Omental fat pad (tissue), 4 donors: ENCODE results near the gene PRKCZ. TPM values are rescaled to one million over a fixed set of nuclear protein-coding genes. Genes with fewer than 3 reads are reported as not detected.

Source experiments
- ATAC-seq: fragments of 150-250 bp; one replicate; pipeline ENCODE4 v1.9.1; 2016; ENCODE audit warnings: mild to moderate bottlenecking, moderate library complexity; ENCODE audit not compliant: low FRiP score
- DNase-seq: peaks from one replicate; pipeline ENCODE4 v3.0.0-alpha.2; 2019; ENCODE audit warnings: low spot score
- total RNA-seq, 4 donors: library from RNA; depleted of rRNA; stranded (reverse); fragments of >200 nt; gene quantifications; one replicate each; pipeline ENCODE4 v1.1.0, GENCODE V29; 2016
- TF ChIP-seq, protein P1 (sequence below), 3 donors: fragments of 450-650 bp; IDR thresholded peaks; one replicate each; pipeline ENCODE4 v1.5.1; 2016 to 2017; ENCODE audit warnings: antibody characterized with exemption in 3 of 3, mild to moderate bottlenecking in 3 of 3, moderate library complexity in 2 of 3

PRKCZ gene
- total RNA-seq, 4 donors from 2014 or later: 2.5 to 8.1 (median 2.6) TPM

GRCh38 chr1:2079396-2080085, 29.3 kb downstream of the PRKCZ start:
- no peak for ATAC-seq
- TF ChIP-seq, protein P1, sequence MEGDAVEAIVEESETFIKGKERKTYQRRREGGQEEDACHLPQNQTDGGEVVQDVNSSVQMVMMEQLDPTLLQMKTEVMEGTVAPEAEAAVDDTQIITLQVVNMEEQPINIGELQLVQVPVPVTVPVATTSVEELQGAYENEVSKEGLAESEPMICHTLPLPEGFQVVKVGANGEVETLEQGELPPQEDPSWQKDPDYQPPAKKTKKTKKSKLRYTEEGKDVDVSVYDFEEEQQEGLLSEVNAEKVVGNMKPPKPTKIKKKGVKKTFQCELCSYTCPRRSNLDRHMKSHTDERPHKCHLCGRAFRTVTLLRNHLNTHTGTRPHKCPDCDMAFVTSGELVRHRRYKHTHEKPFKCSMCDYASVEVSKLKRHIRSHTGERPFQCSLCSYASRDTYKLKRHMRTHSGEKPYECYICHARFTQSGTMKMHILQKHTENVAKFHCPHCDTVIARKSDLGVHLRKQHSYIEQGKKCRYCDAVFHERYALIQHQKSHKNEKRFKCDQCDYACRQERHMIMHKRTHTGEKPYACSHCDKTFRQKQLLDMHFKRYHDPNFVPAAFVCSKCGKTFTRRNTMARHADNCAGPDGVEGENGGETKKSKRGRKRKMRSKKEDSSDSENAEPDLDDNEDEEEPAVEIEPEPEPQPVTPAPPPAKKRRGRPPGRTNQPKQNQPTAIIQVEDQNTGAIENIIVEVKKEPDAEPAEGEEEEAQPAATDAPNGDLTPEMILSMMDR (IDR thresholded peaks at IDR 0.05): no peak

GRCh38 chr1:2080140-2080539, 29.9 kb downstream of the PRKCZ start:
- DNase-seq: no peak
- TF ChIP-seq, protein P1 (IDR thresholded peaks at IDR 0.05): no peak
- ATAC-seq: no peak

More at GRCh38 chr1:2079396-2080085, 29.3 kb downstream of the PRKCZ start:
- DNase-seq: no peak

DNA sequence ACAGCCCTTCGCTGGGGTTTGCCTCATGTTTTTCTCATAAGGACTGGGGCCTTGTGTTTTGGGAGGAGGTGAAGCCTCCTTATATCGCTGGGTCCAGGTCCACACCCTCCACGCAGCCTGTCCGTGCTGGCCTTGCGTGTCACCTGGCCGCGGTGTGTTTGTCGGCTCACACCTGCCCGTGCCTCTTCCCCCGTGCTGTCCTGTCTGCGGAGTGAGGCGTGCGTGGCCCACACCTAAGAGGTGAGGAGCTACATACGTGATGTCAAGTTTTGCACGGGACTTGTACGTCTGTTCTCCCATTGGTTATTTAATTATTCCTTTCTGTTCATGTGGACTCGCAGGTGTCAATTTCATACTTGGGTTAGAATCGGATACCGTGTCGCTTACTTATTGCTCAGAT, 30.7 kb downstream of the PRKCZ start:
- TF ChIP-seq, protein P1 (IDR thresholded peaks at IDR 0.05): no peak
- ATAC-seq (no peak), DNase-seq (no peak)

DNA sequence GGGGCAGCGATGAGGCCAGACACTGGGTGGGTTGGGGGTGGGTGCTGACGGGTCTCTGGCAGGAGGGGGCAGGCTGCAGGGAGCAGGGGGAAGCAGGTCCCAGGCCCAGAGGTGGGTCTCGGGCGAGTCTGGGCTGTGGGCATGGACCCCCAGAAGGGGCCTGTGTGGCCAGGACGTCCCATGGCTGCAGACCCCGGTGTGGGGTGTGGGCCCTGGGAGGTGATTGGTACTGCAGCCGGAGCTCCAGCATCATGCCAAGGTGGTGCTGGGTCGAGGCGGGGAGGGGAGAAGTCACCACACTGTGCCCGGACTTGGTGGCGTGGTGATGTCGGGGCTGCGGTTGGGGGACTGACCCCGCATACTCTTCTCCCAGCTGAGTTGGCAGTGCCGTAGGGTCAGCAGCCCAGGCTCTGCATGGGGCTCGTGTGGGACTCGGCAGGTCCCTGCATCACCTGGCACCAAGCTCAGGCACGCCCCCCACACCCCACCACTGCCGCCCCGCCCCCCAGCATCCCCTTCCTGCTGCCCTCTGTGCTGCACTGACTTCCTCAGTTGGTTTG, 31.2 kb downstream of the PRKCZ start:
- TF ChIP-seq, protein P1 (IDR thresholded peaks at IDR 0.05): no peak
- no peak for DNase-seq
- ATAC-seq: no peak

DNA sequence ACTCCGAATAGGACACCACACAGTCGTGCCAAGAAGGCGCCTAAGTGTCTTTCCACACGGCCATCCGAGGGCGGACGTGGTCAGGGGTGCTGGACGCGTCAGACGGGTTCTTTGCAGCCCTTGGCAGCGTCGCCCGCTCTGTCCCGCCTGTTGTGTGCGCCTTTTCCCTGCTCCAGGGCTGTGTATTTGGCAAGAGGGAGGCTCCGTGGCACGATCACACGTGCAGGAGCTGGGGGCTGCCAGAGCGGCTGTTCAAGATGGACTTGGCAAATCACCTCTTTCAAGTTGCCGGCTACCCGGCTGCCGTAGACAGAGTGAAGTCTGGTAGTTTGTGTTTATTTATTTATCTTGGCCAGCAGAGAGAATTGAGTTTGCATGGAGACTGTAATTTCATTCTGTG, 31.9 kb downstream of the PRKCZ start:
- TF ChIP-seq, protein P1 (IDR thresholded peaks at IDR 0.05): no peak
- DNase-seq (no peak), ATAC-seq (no peak)

DNA sequence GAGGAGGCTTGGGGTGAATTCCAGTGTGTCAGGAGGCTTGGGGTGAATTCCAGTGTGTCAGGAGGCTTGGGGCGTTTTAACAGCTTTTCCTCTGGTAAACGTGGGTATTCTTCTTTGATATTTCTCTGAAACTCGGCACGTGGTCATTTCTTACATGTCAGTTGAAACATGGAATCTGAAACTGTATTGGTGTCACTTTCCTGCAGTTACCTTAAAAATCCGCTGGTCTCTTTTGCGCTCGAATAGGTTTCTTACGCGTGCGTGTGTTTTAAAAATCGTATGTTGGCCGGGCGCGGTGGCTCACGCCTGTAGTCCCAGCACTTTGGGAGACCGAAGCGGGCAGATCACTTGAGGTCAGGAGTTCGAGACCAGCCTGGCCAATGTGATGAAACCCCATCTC, 33.5 kb downstream of the PRKCZ start:
- DNase-seq (no peak), ATAC-seq (no peak)
- TF ChIP-seq, protein P1 (IDR thresholded peaks at IDR 0.05): no peak

DNA sequence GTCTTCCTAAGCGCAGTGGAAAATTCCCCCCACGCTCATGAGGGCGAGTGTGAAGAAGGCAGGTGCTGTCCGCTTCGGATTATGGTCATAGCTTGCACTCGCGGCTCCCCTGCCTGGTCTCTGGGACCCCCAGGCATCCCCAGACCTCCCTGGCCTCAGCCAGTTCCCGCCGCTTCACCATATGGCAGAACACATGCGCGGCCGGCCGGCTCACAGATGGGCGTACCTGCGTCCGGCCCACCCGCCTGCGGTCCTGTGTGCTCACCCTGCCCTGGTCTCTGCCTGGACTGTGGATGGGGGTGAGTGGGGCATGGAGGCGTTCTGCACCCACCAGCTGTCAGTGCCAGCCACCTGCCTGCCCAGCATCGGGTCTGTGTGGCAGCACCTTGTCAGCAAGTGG, 34.1 kb downstream of the PRKCZ start:
- DNase-seq (no peak), ATAC-seq (no peak)
- TF ChIP-seq, protein P1 (IDR thresholded peaks at IDR 0.05): no peak
